ENCODE results near the gene PFN3.

DNA sequence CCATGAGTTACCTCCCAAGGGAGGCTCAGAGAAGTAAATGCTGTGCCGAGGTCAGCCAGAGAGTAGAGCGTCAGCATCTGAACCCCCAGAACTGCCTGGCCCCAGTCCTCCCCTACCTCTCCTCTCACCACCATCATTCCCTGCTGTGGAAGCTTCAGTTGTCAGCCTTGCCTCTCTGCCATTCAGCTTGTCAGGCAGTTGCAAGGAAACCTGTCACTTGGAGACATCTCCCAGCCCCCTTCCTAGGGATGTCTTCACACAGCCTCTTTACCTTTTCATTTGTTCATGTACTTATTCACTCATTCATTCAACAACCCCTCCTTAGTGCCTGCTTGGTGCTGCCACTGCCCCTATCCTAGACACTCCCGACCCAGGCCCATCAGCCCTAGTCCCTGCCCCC lies 40.6 kb downstream of the PFN3 start:
- TF ChIP-seq CTCF (IDR thresholded peaks at IDR 0.05) (no peak), POLR2A (IDR thresholded peaks at IDR 0.05) (no peak)

All from adrenal gland (tissue), 5 donors.